DND-41 (cell line): ENCODE results near the gene IFI44.

Experiments
- CTCF ChIP-seq: IDR thresholded peaks from 2 replicates; pipeline ENCODE4 v1.5.1; 2012; ENCODE audit warnings: borderline replicate concordance, low read length, moderate library complexity, mild to moderate bottlenecking; ENCODE audit not compliant: poor library complexity, severe bottlenecking; ENCODE audit errors: extremely low read depth
- EZH2 ChIP-seq: IDR thresholded peaks from 3 replicates; pipeline ENCODE4 v1.6.1; 2012; ENCODE audit warnings: borderline replicate concordance, low read depth, mild to moderate bottlenecking, moderate library complexity, low read length, inconsistent platforms; ENCODE audit not compliant: severe bottlenecking

DNA sequence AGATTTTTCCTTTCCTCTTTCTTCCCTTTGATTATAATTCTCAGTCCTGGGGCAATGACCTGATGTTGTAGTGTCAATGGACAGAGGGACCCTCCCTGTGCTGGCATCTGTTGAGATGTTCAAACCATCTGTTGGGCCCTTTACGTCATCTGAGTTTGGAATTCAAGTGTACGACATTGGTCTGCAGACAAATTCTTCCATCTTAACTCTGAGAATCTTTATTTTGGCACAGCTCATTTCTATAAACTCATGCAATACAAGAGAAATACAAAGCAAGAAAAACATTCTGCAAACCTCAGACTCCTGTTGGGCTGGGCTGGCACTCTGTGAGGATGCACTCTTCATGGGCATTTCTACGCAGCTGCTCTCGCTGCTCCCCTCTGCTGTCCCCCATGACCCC, 54.2 kb downstream of the IFI44 start:
- TF ChIP-seq CTCF (no peak), EZH2 (no peak)
